NCI-H1694 treated with DMSO at 0.1 percent for 48 hours (cell line): Measurements from ENCODE around the gene ATP6V0C.
A peak's percentile ranks its signal among the peaks of the same experiment; 100 is the strongest.
"Not testable (repeated sequence)": the region's sequence is repeated elsewhere in the genome, so short reads cannot be mapped to it uniquely, and the experiment has no call there.

ENCODE experiments used
- DNase-seq: peaks from one replicate; lab custom pipeline; 2025; lab: John Stamatoyannopoulos, UW

Gene ATP6V0C

DNA sequence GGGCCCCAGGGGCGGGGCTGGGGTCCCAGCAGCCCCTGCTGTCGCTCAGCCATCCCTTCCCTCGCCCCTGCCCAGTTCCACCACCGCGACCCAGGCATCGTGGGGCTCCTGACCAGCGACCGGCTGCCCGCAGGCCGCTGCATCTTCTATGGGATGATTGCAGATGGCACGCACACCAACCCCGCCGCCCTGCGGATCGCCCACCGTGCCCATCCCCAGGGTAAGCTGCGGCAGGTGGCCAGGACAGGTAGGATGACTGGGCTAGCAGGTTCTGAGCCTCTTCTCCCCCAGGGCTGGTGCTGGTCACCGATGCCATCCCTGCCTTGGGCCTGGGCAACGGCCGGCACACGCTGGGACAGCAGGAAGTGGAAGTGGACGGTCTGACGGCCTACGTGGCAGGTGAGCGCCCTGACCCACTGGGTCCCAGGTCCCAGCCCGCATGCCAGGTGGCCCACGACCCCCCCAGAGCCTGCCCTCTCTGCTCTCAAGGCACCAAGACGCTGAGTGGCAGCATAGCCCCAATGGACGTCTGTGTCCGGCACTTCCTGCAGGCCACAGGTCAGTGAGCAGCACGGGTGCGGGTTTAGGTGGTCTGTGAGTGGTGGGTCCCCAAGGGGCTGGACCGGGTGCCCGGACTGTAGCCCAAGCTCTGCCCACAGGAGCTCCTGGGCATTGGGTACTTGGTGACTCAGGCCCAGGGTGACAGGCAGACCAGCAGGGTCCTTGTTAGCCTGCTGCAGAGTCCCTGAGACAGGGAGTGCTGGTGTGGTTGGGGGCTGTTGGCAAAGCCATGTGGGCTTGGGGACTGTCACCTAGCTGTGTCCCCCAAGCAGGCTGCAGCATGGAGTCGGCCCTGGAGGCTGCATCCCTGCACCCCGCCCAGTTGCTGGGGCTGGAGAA, 14.7 kb downstream of the ATP6V0C start:
- no peak for DNase-seq

DNA sequence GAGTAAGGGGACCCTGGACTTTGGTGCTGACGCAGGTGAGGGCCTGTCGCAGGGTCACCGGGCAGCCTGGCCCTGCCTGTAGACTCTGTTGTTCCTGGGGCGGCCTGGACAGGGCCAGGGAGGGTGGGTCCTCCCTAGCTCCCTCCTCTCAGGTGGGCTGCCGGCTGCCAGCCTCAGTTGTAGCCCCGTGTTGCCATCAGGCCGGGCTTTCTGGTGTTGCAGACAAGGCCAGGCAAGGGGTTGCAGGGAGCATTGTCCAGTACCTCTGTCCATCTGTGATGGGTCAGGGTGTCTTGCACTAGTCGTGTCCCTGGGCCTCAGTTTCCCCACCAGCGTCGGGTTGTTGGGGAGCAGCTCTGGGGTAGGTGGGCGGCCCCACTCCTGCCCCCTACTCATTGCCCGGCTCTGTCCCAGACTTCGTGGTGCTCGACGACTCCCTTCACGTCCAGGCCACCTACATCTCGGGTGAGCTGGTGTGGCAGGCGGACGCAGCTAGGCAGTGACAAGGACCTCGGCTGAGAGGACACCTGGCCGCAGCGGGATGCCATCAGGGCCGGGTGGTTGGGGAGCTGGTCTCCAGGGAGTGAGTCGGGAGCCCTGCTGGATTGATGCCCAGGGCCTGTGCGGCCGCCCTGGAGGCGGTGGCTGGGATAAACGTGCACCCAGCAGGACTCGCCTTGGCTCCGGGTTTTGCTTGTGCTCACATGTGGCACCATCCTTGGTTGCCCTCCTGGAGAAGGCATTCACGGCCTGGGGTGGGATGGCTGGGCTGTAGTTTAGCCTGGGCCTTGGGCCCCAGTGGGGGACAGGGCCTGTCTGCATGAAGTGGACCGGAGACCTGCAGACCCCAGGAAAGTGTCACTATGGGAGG, 15.5 kb downstream of the ATP6V0C start:
- DNase-seq, result no peak

- no peak for DNase-seq
These were observed 16.3 kb downstream of the ATP6V0C start for GRCh38 chr16:2529961-2530628.

DNA sequence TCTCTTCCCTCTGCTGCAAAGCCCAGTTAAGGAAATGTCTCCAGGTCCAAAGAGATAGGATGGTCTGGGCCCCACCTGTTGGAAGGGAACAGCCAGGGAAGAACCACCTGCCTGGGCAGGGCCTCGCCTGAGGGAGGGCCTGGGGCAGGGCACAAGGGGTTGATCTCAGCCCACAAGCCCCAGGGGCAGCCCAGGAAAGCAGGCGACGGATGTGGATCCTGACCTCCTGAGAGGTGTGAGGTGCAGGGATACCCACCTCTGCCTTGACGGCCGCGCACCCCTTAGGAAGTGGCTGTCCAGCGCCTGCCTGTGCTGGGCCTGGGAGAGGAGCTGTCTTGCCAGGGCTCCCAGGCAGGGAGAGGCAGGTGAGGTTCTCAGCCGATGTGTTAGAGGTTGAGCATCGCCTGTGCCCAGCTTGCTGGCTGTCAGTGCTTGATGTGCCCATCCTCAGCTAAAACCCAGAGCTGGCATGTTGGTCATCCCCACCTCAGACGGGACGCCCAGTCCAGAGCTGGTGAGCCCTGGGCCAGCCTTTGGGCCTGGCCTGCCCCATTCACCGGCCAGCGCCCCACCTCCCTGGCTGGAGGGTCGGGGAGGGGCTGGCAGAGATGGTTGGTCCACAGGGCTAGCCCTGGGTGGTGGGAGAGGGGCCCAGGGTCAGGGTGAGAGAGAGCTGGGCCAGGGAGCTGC, 17.0 kb downstream of the ATP6V0C start:
- DNase-seq, result no peak

- no peak for DNase-seq
These were observed 17.6 kb downstream of the ATP6V0C start, which contains the start of gene CEMP1 for GRCh38 chr16:2531371-2531695. CEMP1 (minus strand) TSS chr16:2531408; CDS start chr16:2531073, 335 bp downstream.

DNA sequence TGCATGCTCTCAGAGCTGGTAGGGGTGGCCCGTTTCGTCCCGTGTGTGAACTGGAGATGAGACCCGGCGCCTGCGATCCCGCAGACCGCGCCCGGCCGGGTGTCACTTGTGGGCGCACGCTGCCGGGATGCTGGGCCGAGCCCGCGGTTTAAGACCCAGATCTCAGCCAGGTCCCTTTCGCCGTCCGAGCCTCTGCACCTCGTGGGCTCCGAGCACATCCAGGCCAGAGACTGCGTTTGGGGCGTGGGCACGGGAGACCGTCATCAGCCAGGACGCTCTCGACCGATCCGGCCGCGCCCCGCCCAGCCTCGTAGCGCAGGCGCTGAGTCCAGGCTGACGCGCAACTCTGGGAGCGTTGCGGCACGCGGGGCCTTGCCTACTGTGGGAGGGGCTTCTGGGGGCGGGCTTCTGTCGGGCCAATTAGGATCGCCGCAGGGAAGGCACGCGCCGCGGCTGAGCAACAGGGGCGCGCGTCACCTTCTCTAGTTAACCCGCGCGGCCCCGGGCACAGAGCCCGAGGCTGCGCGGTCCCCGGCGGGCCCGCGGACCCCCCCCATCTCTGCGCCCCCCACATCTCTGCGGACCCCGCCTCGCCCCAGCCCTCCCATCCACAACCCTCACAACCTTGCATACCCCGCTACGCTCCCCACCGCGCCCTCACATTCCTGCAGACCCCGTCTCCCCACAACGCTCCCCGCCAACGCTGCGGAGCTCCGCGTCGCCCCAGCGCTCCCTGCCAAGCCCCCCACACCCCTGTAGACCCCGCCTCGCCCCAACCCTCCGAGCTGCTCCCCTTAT, 18.1 kb downstream of the ATP6V0C start:
- peak; percentile 81 for DNase-seq

DNA sequence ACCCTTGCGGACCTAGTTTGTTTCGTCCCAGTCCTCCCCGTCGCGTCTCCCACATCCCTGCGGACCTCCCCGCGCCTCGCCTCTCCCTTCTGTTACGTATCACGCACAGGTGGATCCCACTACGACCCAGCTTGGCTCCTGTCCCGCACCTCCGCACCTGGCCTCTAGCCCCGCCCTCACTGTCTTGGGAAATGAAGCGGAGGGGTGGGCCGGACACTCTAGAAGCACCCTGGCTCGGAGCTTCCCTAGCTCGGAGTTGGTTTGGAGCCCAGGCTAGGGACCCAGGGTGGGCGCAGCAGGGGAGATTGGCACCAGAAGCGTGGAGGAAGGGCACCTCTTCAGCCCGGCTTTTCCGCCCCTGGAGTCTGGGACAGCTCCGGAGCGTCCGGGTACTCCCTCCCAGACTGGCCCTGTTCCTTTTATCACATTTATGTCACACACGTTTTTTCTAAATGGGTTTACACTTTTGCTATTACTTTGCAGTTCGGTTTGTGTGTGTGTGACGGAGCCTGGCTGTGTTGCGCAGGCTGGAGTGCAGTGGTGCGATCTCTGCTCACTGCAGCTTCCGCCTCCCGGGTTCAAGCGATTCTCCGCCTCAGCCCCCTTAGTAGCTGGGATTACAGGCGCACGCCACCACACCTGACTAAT, 18.9 kb downstream of the ATP6V0C start:
- peak; percentile 33 for DNase-seq

DNA sequence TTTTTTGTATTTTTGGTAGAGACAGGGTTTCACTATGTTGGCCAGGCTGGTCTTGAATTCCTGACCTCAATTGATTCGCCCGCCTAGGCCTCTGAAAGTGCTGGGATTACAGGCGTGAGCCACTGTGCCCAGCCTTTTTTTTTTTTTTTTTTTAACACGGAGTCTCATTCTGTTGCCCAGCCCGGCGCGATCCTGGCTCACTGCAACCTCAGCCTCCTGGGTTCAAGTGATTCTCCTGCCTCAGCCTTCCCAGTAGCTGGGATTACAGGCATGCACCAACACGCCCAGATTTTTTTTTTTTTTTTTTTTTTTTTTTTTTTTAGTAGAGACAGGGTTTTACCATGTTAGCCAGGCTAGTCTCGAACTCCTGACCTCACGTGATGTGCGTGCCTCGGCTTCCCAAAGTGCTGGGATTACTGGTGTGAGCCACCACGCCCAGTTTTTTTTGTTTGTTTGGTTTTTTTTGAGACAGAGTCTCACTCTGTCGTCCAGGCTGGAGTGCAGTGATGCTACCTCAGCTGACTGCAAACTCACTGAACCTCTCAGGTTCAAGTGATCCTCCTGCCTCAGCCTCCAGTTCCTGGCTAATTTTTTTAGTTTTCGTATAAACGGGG, 19.5 kb downstream of the ATP6V0C start:
- not testable (repeated sequence) for DNase-seq

GRCh38 chr16:2533912-2534311, 20.2 kb downstream of the ATP6V0C start:
- no peak for DNase-seq

GRCh38 chr16:2534335-2534734, 20.6 kb downstream of the ATP6V0C start:
- not testable (repeated sequence) for DNase-seq

- DNase-seq, result no peak
These were observed 21.9 kb downstream of the ATP6V0C start for GRCh38 chr16:2535625-2536013.

DNA sequence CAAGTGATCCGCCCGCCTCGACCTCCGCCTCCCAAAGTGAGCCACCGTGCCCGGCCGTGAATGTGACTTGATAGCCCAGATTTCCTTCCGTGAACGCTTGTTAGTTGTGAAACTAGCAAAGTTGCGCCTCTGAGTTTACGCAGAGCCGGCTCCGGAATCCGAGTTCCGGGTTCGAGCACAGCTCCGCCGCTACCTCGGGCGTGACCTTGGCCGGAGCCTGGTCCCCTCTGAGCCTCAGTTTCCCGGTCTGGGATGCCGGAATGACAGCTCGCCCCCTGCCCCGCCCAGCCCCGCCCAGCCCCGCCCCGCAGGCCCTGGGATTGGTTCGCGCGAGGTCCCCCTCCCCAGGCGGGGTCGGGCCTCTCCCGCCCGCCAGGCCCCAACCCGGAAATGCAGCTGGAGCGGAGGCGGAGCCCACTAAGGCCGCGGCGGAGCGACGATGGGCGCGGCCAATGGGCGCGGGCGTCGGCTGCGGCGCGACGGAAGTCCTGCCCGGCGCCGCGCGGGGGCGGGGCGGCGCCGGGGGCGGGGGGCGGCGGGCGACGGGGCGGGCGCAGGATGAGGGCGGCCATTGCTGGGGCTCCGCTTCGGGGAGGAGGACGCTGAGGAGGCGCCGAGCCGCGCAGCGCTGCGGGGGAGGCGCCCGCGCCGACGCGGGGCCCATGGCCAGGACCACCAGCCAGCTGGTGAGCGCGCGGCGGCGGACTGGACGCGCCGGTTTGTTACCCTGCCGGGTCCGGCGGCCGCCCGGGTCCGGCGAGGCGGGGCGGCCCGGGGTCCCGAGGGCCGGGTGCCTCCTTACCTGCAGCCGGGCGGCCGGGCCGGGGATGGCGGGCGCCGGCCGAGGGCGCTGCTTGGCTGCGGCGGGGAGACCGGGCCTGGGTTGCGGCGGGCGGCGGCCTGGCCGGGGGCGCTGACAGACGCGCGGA, 24.0 kb downstream of the ATP6V0C start, which contains the start of gene PDPK1:
Gene PDPK1, plus strand, starts transcription at position 571 of the 929 bp plus-strand sequence. Its CDS starts 92 bp downstream, at position 663.
- peak; percentile 78 for DNase-seq

DNA sequence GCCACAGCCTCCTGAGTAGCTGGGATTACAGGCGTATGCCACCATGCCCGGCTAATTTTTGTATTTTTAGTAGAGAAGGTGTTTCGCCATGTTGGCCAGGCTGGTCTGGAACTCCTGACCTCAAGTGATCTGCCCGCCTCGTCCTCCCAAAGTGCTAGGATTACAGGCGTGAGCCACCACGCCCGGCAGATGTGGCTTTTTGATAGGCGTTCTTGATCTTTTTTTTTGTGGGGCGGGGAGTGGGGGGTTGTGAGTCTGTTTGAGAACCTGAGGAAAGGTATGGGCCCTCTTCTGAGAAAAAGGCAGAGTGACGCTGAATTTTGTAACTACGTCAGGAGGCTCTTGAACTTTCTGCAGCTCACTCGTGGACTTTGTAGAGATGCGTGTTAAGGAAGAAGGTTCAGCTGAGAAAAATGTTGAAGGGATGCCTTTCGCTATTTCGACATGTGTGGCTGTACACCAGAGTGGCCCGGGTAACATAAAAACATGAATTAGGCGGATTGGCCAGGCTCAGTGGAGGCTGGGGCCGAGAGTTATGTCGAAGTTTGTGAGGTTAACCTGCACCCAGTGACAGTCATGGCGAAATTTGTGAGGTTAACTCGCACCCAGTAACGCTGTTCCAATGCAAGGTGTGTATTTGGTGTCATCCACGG, 25.6 kb downstream of the ATP6V0C start:
- DNase-seq, result not testable (repeated sequence)

- not testable (repeated sequence) for DNase-seq
These were observed 26.2 kb downstream of the ATP6V0C start for GRCh38 chr16:2539845-2540458.

DNA sequence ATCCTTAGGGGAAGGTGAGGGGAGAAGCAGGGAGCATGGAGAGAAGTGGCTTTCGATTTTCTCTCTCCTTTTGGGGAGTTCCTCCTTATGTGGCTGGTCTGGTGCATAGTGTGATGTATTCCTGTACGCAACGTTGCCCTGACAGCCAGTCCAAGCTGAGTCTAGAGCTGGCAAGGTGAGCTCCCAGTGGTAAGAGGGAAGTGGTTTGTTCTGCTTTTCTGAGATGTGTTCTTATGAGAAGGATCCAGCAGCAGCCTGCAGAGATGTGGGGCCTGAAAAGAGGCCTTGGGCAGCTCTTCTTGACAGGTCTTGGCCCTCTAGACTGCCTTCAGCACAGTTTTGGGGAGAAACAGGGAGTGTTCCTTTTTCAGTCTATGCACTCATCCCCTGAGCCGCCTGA, 27.2 kb downstream of the ATP6V0C start:
- DNase-seq, result not testable (repeated sequence)

DNA sequence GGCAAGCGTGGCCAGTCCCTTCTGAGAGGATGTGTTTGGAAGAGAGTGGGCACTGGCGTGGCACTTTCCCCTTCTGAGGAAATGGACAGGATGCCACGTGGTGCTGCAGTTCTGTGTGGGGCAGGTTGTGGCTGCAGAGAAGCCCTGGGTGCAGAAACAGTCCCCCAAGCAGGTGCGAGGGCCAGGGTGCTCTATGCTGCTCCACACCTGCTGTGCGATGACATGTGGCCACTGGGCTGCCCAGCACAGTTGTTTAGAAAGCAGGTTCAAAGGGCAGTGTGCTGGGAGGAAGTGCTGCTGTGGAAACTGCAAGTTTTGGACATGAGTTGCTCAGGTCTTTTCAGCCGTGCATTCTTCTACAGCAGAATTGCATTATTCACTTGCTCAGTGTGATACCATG, 27.7 kb downstream of the ATP6V0C start:
- not testable (repeated sequence) for DNase-seq

DNA sequence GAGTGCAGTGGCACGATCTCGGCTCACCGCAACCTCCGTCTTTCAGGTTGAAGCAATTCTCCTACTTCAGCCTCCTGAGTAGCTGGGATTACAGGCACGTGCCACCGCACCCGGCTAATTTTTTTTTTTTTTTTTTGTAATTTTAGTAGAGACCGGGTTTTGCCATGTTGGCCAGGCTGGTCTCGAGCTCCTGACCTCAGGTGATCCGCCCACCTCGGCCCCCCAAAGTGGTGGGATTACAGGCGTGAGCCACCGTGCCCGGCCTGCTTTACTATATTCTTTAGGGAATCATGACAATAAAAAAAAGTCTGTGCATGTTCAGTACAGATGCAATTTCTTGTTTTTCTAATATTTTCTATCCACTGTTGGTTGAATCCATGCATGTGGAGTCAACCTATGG, 30.0 kb downstream of the ATP6V0C start:
- DNase-seq, result not testable (repeated sequence)
